GM19240 (cell line): Measurements from ENCODE around the gene DRICH1.
"Not testable (repeated sequence)": the region's sequence is repeated elsewhere in the genome, so short reads cannot be mapped to it uniquely, and the experiment has no call there.

ENCODE experiments used
- DNase-seq: peaks from one replicate; pipeline ENCODE4 v3.0.0; 2011; ENCODE audit warnings: low spot score; ENCODE audit not compliant: insufficient read length

DRICH1 gene

GRCh38 chr22:23649071-23649501, 17.0 kb upstream of the DRICH1 start:
- DNase-seq, result no peak

- DNase-seq, result not testable (repeated sequence)
Measured at GRCh38 chr22:23646526-23646925, 14.4 kb upstream of the DRICH1 start.

GRCh38 chr22:23640206-23640605, 8.1 kb upstream of the DRICH1 start:
- DNase-seq, result not testable (repeated sequence)

- DNase-seq, result no peak
Measured at GRCh38 chr22:23639661-23640060, 7.5 kb upstream of the DRICH1 start.

- no peak for DNase-seq
Measured at GRCh38 chr22:23638611-23639010, 6.5 kb upstream of the DRICH1 start.

- not testable (repeated sequence) for DNase-seq
Measured at GRCh38 chr22:23635291-23635690, 3.2 kb upstream of the DRICH1 start.

GRCh38 chr22:23628056-23628743, 3.9 kb downstream of the DRICH1 start:
- DNase-seq, result not testable (repeated sequence)

GRCh38 chr22:23627401-23628055, 4.6 kb downstream of the DRICH1 start:
- DNase-seq, result not testable (repeated sequence)

- DNase-seq, result no peak
Measured at GRCh38 chr22:23626286-23626975, 5.7 kb downstream of the DRICH1 start.

GRCh38 chr22:23622634-23623033, 9.5 kb downstream of the DRICH1 start:
- no peak for DNase-seq

GRCh38 chr22:23621916-23622315, 10.2 kb downstream of the DRICH1 start:
- DNase-seq, result not testable (repeated sequence)

- no peak for DNase-seq
Measured at GRCh38 chr22:23621082-23621780, 10.9 kb downstream of the DRICH1 start.

- no peak for DNase-seq
Measured at GRCh38 chr22:23613193-23613972, 18.7 kb downstream of the DRICH1 start.

GRCh38 chr22:23609983-23610781, 21.9 kb downstream of the DRICH1 start:
- no peak for DNase-seq

- DNase-seq, result no peak
Measured at GRCh38 chr22:23608583-23608982, 23.5 kb downstream of the DRICH1 start.

- no peak for DNase-seq
Measured at GRCh38 chr22:23606204-23607131, 25.7 kb downstream of the DRICH1 start.

GRCh38 chr22:23604939-23605712, 27.0 kb downstream of the DRICH1 start:
- no peak for DNase-seq

- DNase-seq, result no peak
Measured at GRCh38 chr22:23603266-23603665, 28.9 kb downstream of the DRICH1 start.
